PC-3 (cell line): ENCODE results near the gene SOCS6. TPM values are rescaled to one million over a fixed set of nuclear protein-coding genes. Genes with fewer than 3 reads are reported as not detected.

Experiments used
- ATAC-seq: fragments of 200-7000 bp; cut with Tn5 transposase; 2 replicates; pipeline ENCODE4 v1.9.1; 2020; ENCODE audit warnings: mild to moderate bottlenecking, moderate library complexity
- BruUV-seq: library from RNA; stranded (reverse); fragments of 400-500 nt; replicated peaks from 2 replicates; lab custom pipeline; 2021; lab: Mats Ljungman, UMichigan
- CTCF ChIA-PET: fragments of 300-600 bp; sonication (Branson Sonifier 250); formaldehyde crosslinking; loops from one replicate; lab custom pipeline; 2022; ENCODE audit warnings: antibody characterized with exemption; lab: Charles Lee
- POLR2A ChIA-PET: fragments of 300-600 bp; sonication (Branson Sonifier 250); formaldehyde crosslinking; loops from one replicate; lab custom pipeline; 2022; ENCODE audit warnings: antibody characterized with exemption; ENCODE audit not compliant: unreplicated experiment; lab: Charles Lee
- DNase-seq: peaks from one replicate; pipeline ENCODE4 v3.0.0-alpha.2; 2015
- H2AFZ ChIP-seq: fragments of 300-600 bp; sonication (generic); 2 replicates; pipeline ENCODE4 v1.6.0; 2016; ENCODE audit warnings: antibody characterized with exemption, low read length
- H3F3A ChIP-seq: fragments of 300-600 bp; sonication (generic); one replicate; pipeline ENCODE4 v1.6.0; 2017; ENCODE audit warnings: antibody characterized with exemption, low read length, control low read depth, mild to moderate bottlenecking; ENCODE audit not compliant: unreplicated experiment
- H3K27ac ChIP-seq: fragments of 300-600 bp; sonication (generic); 2 replicates; pipeline ENCODE4 v1.5.1; 2016; ENCODE audit warnings: mild to moderate bottlenecking, low read length
- H3K27me3 ChIP-seq: fragments of 300-600 bp; sonication (generic); 2 replicates; pipeline ENCODE4 v1.6.1; 2016; ENCODE audit warnings: low read length, mixed read lengths
- H3K36me3 ChIP-seq: fragments of 300-600 bp; sonication (generic); 2 replicates; pipeline ENCODE4 v1.6.1; 2016; ENCODE audit warnings: low read depth, mixed run types, low read length, mixed read lengths
- H3K4me1 ChIP-seq: fragments of 300-600 bp; sonication (generic); 2 replicates; pipeline ENCODE4 v1.5.1; 2016; ENCODE audit warnings: low read length; ENCODE audit not compliant: insufficient read depth
- H3K4me2 ChIP-seq: fragments of 300-600 bp; sonication (generic); 2 replicates; pipeline ENCODE4 v1.6.0; 2016; ENCODE audit warnings: low read length
- H3K4me3 ChIP-seq: fragments of 300-600 bp; sonication (generic); 2 replicates; pipeline ENCODE4 v1.5.1; 2016; ENCODE audit warnings: mild to moderate bottlenecking, low read length, mixed read lengths
- H3K79me2 ChIP-seq: fragments of 300-600 bp; sonication (generic); 2 replicates; pipeline ENCODE4 v1.6.1; 2017; ENCODE audit warnings: low read length, mixed read lengths
- H3K9ac ChIP-seq: fragments of 300-600 bp; sonication (generic); 2 replicates; pipeline ENCODE4 v1.6.0; 2016; ENCODE audit warnings: mild to moderate bottlenecking, low read length
- H3K9me2 ChIP-seq: fragments of 300-600 bp; sonication (generic); replicated peaks from 2 replicates; pipeline ENCODE4 v1.6.1; 2016; ENCODE audit warnings: mixed run types, low read length, mixed read lengths
- H3K9me3 ChIP-seq: fragments of 300-600 bp; sonication (generic); 2 replicates; pipeline ENCODE4 v1.6.1; 2016; ENCODE audit warnings: low read length, mixed read lengths
- H4K20me1 ChIP-seq: fragments of 300-600 bp; sonication (generic); 2 replicates; pipeline ENCODE4 v1.6.1; 2016; ENCODE audit warnings: low read length, mixed read lengths
- EZH2 ChIP-seq: fragments of 300-600 bp; sonication (generic); IDR thresholded peaks from one replicate; pipeline ENCODE4 v1.6.1; 2017; ENCODE audit warnings: antibody characterized with exemption, mild to moderate bottlenecking, low read length; ENCODE audit not compliant: unreplicated experiment
- EZH2phosphoT487 ChIP-seq: fragments of 300-600 bp; sonication (generic); IDR thresholded peaks from 2 replicates; pipeline ENCODE4 v1.6.1; 2018; ENCODE audit warnings: mild to moderate bottlenecking, antibody characterized with exemption, low read length, borderline replicate concordance
- intact Hi-C: fragments of 100-400 bp; cut with micrococcal nuclease; formaldehyde crosslinking; loops from 2 replicates; pipeline ENCODE4 v1.9.0; 2023
- total RNA-seq: library from RNA; depleted of rRNA; stranded (reverse); fragments of >200 nt; gene quantifications from 2 replicates; pipeline ENCODE4 v1.2.3, GENCODE V29; 2014
- TF ChIP-seq, protein P1 (sequence below): fragments of 300-600 bp; sonication (generic); conservative IDR thresholded peaks from 2 replicates; pipeline ENCODE4 v1.5.1; 2017; ENCODE audit warnings: antibody characterized with exemption, low read depth, mild to moderate bottlenecking, low read length

The SOCS6 gene
- total RNA-seq, 1 experiment from 2014 or later: 17.9 TPM

DNA sequence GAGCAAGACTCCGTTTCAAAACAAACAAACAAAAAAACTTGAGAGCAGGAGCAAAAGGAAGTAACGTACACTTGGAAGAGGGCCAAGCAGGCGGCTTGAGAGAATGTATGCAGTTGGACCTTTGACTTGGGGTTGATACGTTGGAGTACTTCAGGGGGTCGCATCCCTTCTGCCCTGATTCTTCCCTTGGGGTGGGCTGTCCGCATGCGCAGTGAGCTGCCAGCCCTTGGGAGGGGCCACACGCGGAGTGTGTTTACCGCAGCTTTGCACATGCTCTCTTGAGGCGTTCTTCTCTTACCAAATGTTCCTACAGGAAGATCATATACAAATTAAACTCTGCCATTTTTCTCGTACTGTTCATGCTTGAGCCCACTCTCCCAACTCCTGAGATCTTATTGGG, 38.1 kb upstream of the SOCS6 start:
- BruUV-seq: no TSS peak
- TF ChIP-seq, protein P1, sequence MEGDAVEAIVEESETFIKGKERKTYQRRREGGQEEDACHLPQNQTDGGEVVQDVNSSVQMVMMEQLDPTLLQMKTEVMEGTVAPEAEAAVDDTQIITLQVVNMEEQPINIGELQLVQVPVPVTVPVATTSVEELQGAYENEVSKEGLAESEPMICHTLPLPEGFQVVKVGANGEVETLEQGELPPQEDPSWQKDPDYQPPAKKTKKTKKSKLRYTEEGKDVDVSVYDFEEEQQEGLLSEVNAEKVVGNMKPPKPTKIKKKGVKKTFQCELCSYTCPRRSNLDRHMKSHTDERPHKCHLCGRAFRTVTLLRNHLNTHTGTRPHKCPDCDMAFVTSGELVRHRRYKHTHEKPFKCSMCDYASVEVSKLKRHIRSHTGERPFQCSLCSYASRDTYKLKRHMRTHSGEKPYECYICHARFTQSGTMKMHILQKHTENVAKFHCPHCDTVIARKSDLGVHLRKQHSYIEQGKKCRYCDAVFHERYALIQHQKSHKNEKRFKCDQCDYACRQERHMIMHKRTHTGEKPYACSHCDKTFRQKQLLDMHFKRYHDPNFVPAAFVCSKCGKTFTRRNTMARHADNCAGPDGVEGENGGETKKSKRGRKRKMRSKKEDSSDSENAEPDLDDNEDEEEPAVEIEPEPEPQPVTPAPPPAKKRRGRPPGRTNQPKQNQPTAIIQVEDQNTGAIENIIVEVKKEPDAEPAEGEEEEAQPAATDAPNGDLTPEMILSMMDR: no peak
- no peak for TF ChIP-seq EZH2phosphoT487
- no peak for TF ChIP-seq EZH2
- H2AFZ ChIP-seq: no peak overlapping the region
- H3K4me1 ChIP-seq: peaks cover 6% of the 10 kb centered on the region; the same call in 1 of the 2 replicates
- DNase-seq (no peak), ATAC-seq (no peak)
- no peak overlapping the region for H3K27ac ChIP-seq
- H3K9ac ChIP-seq: no peak overlapping the region
- H3K9me3 ChIP-seq: no peaks in the 10 kb centered on the region
- intact Hi-C loops: no loop called here
- POLR2A ChIA-PET: no interaction called here
- H3K9me2 ChIP-seq: no peaks in the 10 kb centered on the region
- H3K4me3 ChIP-seq: no peak overlapping the region
- H3K4me2 ChIP-seq: no peak overlapping the region
- no peaks in the 10 kb centered on the region for H3K79me2 ChIP-seq
- H3K27me3 ChIP-seq: no peaks in the 10 kb centered on the region
- no peaks in the 10 kb centered on the region for H4K20me1 ChIP-seq
- no peaks in the 10 kb centered on the region for H3F3A ChIP-seq
- CTCF ChIA-PET: no interaction called here
- H3K36me3 ChIP-seq: no peaks in the 10 kb centered on the region

DNA sequence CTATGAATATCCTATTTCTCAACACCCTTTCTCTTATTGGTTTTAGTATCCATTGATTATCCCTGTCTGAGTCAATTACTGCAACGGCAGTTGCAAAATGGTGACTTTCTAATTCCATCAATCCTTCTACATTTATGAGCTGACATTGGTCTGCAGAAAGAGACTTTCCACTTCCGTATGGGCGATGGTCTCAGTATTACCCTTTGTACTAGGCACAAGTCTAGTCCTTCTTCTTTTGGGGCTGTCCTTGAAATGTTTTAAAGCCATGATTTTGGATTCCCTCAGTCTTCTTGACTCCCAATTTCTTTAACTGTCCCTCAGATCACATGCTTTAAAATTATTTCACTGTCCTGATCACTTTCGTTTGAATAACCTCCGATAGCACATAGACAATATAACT, 32.7 kb upstream of the SOCS6 start:
- no peak for ATAC-seq
- no peak for DNase-seq
- intact Hi-C loops: no loop called here

DNA sequence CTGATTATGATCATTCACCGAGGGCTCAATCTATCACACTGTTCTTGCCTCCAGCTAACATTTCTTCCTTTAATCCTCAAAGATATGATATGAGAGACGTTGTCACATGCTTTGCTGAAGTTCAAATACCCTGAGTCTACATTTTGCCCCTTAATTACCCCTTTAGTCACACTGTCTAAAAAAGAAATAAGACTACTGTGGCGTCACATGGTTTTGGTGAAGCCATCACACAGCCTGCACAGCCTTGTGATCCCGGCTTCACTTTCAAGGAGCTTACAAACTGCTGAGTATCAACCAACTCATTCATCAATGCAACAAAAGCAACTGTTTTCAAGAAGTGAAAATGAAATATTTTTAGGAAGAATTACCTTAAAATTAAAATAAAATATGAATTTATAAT, 31.9 kb upstream of the SOCS6 start:
- Histone ChIP-seq H3K9ac (no peak overlapping the region), H4K20me1 (no peaks in the 10 kb centered on the region), H2AFZ (no peak overlapping the region), H3K4me2 (no peak overlapping the region), H3K36me3 (no peaks in the 10 kb centered on the region), H3F3A (no peaks in the 10 kb centered on the region), H3K27me3 (no peaks in the 10 kb centered on the region), H3K4me3 (no peak overlapping the region), H3K9me3 (no peaks in the 10 kb centered on the region), H3K9me2 (no peaks in the 10 kb centered on the region), H3K4me1 (no peaks in the 10 kb centered on the region), H3K27ac (no peak overlapping the region), H3K79me2 (no peaks in the 10 kb centered on the region)
- ATAC-seq: no peak
- intact Hi-C loops: no loop called here
- no peak for TF ChIP-seq EZH2phosphoT487
- no peak for DNase-seq
- no TSS peak for BruUV-seq
- ChIA-PET POLR2A (no interaction called here), CTCF (no interaction called here)

More for the DNA sequence above, 32.7 kb upstream of the SOCS6 start:
- H3K36me3 ChIP-seq: no peaks in the 10 kb centered on the region
- no peak overlapping the region for H3K4me2 ChIP-seq
- no peaks in the 10 kb centered on the region for H3K9me2 ChIP-seq
- no peaks in the 10 kb centered on the region for H4K20me1 ChIP-seq
- H3K4me3 ChIP-seq: no peak overlapping the region
- H3F3A ChIP-seq: no peaks in the 10 kb centered on the region
- H3K27me3 ChIP-seq: no peaks in the 10 kb centered on the region
- no peaks in the 10 kb centered on the region for H3K9me3 ChIP-seq
- H2AFZ ChIP-seq: no peak overlapping the region
- POLR2A ChIA-PET: no interaction called here
- H3K9ac ChIP-seq: no peak overlapping the region
- no TSS peak for BruUV-seq
- no peaks in the 10 kb centered on the region for H3K4me1 ChIP-seq
- H3K27ac ChIP-seq: no peak overlapping the region
- TF ChIP-seq, protein P1: no peak
- TF ChIP-seq EZH2 (no peak), EZH2phosphoT487 (no peak)
- no peaks in the 10 kb centered on the region for H3K79me2 ChIP-seq
- CTCF ChIA-PET: no interaction called here
